Type B pancreatic cell (in vitro differentiated cells): ENCODE results near the gene STEAP4. TPM values are rescaled to one million over a fixed set of nuclear protein-coding genes. Genes with fewer than 3 reads are reported as not detected.
"Not testable (repeated sequence)": the region's sequence is repeated elsewhere in the genome, so short reads cannot be mapped to it uniquely, and the experiment has no call there.

ENCODE experiments used
- DNase-seq: peaks from one replicate; pipeline ENCODE4 v3.0.0; 2021; ENCODE audit warnings: mixed read lengths; ENCODE audit not compliant: unreplicated experiment; ENCODE audit errors: extremely low spot score
- H3K27ac Mint-ChIP-seq: 2 replicates; pipeline ENCODE4 v1.8.0; 2021; ENCODE audit warnings: mild to moderate bottlenecking, mixed read lengths
- H3K27me3 Mint-ChIP-seq: 2 replicates; pipeline ENCODE4 v1.8.0; 2021; ENCODE audit warnings: mixed read lengths
- H3K36me3 Mint-ChIP-seq: 2 replicates; pipeline ENCODE4 v1.8.0; 2021; ENCODE audit warnings: mixed read lengths
- H3K4me1 Mint-ChIP-seq: one replicate; pipeline ENCODE4 v1.8.0; 2021; ENCODE audit warnings: mixed read lengths; ENCODE audit not compliant: unreplicated experiment
- H3K4me3 Mint-ChIP-seq: 2 replicates; pipeline ENCODE4 v1.8.0; 2021; ENCODE audit warnings: mild to moderate bottlenecking, mixed read lengths
- H3K9me3 Mint-ChIP-seq: 2 replicates; pipeline ENCODE4 v1.8.0; 2021; ENCODE audit warnings: mixed read lengths
- total RNA-seq: library from RNA; stranded (reverse); gene quantifications from 2 replicates; pipeline ENCODE4 v1.2.1, GENCODE V29; 2021; ENCODE audit warnings: low replicate concordance
- TF ChIP-seq, protein P1 (sequence below): fragments of 200-600 bp; sonication (generic); conservative IDR thresholded peaks from 2 replicates; pipeline ENCODE4 v1.5.0; 2021; ENCODE audit warnings: antibody characterized with exemption, mild to moderate bottlenecking

STEAP4 gene
- total RNA-seq, 1 donor from 2014 or later = 1.2 TPM

DNA sequence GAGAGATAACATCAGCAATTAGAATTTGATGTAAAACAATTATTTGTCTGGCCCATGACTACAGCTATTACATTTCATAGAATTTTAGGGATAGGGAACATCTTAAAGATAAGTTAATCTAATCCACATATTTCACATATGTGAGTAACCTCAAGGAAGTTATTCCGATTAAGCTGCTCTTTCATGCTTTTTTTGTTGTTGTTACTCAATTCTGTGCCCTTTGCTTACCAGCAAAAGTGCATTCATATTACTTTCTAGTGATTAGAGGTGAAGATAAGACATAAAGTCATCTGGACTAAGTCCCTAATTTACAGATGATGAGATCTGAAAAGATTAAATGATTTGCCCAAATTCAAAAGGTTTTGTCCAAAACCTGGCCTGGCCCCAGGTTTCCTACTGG is 46.0 kb downstream of the STEAP4 start:
- Mint-ChIP-seq H3K4me1 (no peaks in the 10 kb centered on the region), H3K27ac (no peak overlapping the region), H3K4me3 (no peak overlapping the region), H3K9me3 (no peaks in the 10 kb centered on the region), H3K27me3 (peaks cover 13% of the 10 kb centered on the region), H3K36me3 (no peaks in the 10 kb centered on the region)
- no peak for DNase-seq
- TF ChIP-seq, protein P1, sequence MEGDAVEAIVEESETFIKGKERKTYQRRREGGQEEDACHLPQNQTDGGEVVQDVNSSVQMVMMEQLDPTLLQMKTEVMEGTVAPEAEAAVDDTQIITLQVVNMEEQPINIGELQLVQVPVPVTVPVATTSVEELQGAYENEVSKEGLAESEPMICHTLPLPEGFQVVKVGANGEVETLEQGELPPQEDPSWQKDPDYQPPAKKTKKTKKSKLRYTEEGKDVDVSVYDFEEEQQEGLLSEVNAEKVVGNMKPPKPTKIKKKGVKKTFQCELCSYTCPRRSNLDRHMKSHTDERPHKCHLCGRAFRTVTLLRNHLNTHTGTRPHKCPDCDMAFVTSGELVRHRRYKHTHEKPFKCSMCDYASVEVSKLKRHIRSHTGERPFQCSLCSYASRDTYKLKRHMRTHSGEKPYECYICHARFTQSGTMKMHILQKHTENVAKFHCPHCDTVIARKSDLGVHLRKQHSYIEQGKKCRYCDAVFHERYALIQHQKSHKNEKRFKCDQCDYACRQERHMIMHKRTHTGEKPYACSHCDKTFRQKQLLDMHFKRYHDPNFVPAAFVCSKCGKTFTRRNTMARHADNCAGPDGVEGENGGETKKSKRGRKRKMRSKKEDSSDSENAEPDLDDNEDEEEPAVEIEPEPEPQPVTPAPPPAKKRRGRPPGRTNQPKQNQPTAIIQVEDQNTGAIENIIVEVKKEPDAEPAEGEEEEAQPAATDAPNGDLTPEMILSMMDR = no peak

DNA sequence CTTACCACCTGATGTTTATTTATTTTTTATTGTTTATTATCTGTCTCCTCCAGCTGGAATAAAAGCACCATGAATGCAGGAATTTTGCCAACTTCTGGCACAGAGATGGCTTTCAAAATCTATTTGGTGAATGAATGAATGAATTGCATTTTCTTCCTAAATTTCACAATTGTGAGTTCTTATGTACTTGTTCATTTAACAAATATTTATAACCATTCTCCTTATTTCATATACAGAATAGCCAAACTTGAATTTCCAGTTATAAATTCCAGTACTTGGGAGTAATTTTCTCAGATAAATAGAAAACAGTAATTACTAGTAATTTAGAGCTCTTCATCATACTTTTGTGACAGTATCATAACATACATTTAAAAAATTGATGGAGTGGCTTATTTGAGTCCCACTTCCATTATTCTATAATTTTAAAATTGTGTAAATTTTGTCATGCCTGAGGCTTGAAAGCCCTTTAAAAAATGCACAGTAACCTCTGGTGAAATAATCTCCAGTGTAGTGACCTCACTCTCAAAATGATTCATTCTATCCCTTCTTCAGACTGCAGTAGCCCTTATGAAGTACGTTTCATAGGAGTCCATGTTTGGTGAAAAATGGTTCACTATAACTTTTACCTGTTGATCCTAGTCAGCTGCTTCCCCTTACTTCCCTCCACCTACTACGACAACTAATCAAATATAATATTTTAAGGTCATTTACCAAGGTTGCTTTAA is 46.9 kb downstream of the STEAP4 start:
- H3K27ac Mint-ChIP-seq = no peak overlapping the region
- peaks cover 13% of the 10 kb centered on the region for H3K27me3 Mint-ChIP-seq
- no peak for DNase-seq
- TF ChIP-seq, protein P1 = no peak
- no peaks in the 10 kb centered on the region for H3K9me3 Mint-ChIP-seq
- no peaks in the 10 kb centered on the region for H3K4me1 Mint-ChIP-seq
- no peak overlapping the region for H3K4me3 Mint-ChIP-seq
- H3K36me3 Mint-ChIP-seq = no peaks in the 10 kb centered on the region

DNA sequence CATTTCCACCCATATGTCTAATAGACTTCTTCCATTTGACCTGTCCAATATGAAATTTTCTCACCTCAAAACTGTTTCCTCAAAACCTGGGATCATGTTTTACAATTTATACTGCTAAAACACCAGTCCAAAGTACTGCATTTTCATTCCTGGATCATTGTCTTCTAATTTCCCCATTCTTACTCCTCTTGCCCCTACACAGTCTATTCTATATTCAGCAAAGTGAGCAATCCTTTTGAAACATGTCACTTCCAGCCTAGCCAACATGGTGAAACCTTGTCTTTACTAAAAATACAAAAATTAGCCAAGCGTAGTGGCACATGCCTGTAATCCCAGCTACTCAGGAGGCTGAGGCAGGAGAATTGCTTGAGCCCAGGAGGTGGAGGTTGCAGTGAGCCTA is 48.4 kb downstream of the STEAP4 start:
- H3K27ac Mint-ChIP-seq, DNase-seq, H3K4me3 Mint-ChIP-seq, H3K36me3 Mint-ChIP-seq, H3K4me1 Mint-ChIP-seq, H3K9me3 Mint-ChIP-seq: not testable (repeated sequence)
- peaks cover 17% of the 10 kb centered on the region for H3K27me3 Mint-ChIP-seq

DNA sequence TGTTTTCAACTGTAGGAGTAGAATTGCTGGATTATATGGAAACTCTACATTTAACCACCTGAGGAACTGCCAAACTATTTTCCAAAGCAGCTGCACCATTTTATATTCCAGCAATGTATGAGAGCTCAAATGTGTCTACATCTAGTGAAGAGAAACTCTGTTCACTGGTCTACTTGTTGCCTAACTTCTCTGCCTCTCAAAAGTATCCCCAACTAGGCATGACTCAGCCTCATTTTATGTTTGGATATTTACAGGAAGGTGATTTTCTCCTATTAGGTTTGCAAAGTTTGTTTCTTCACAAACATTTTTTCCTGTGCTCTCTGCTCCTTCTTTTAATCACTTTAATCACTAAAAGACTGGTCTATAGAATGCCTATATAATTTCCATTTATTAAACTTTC is 49.8 kb downstream of the STEAP4 start:
- Mint-ChIP-seq H3K36me3 (no peaks in the 10 kb centered on the region), H3K27me3 (peaks cover 17% of the 10 kb centered on the region), H3K4me1 (no peaks in the 10 kb centered on the region), H3K4me3 (no peak overlapping the region), H3K27ac (no peak overlapping the region), H3K9me3 (peaks cover 9% of the 10 kb centered on the region)
- TF ChIP-seq, protein P1 = no peak
- DNase-seq = no peak

DNA sequence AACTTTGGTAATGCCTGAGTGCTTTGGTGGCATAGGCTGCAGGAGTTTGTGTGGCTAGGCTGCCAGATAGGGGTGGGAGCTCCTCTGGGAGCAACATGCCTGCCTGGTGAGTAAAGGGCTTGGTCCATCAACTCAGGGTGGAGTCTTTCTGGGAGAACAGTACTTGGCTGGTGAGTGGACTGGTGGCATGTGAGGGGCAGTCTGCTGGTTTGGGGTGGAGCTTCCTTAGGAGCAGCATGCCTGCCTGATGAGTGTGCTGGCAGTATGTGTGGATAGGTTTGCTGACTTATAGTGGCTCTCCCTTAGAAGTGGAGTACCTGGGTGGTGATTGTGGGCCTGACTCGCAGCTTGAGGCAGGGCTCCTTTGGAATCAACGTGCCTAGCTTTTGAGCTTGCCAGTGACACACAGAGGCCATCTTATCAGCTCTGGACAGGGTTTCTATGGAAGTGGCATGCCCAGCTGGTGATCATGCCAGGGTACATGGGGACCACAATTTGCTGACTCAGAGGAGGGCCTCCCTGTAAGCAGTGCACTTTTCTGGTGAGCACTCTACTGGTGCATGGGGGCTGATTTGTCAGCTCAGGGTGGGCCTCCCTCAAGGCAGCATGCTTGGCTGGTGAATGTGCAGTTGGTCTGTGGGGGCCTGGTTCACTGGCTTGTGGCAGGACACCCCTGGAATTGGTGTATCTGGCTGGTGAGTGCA is 51.8 kb downstream of the STEAP4 start:
- Mint-ChIP-seq H3K27me3 (peaks cover 17% of the 10 kb centered on the region), H3K4me3 (no peak overlapping the region), H3K27ac (no peak overlapping the region), H3K4me1 (no peaks in the 10 kb centered on the region), H3K36me3 (no peaks in the 10 kb centered on the region), H3K9me3 (peaks cover 13% of the 10 kb centered on the region)
- TF ChIP-seq, protein P1 = no peak
- no peak for DNase-seq

DNA sequence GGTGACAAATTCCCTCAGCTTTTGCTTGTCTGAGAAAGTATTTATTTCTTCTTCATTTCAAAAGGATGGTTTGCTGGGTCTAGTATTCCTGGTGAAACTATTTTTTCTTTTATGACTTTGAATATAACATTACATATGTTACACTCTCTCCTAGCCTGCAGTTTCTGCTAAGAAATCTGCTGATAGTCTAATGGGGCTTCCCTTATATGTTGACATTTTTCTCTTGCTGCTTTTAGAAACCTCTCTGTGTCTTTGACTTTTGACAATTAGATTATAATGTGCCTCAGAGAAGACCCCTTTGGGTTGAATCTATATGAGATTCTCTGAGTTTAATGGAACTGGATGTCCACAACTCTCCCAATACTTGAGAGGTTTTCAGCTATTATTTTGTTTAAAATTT is 53.1 kb downstream of the STEAP4 start:
- TF ChIP-seq, protein P1 = no peak
- Mint-ChIP-seq H3K4me1 (no peaks in the 10 kb centered on the region), H3K27ac (no peak overlapping the region), H3K4me3 (no peak overlapping the region), H3K36me3 (no peaks in the 10 kb centered on the region), H3K9me3 (peaks cover 13% of the 10 kb centered on the region), H3K27me3 (peaks cover 17% of the 10 kb centered on the region)
- no peak for DNase-seq
